GM23338 (cell line): ENCODE data around the gene PHRF1. TPM values are rescaled to one million over a fixed set of nuclear protein-coding genes. Genes with fewer than 3 reads are reported as not detected.

Source experiments
- CREB1 ChIP-seq: fragments of 250-450 bp; sonication (Bioruptor Pico); IDR thresholded peaks from 2 replicates; pipeline ENCODE4 v1.5.0; 2020; ENCODE audit warnings: low read depth, mild to moderate bottlenecking, moderate library complexity
- EZH2 ChIP-seq: fragments of 200-600 bp; sonication (generic); IDR thresholded peaks from one replicate; pipeline ENCODE4 v1.8.0; 2017; ENCODE audit warnings: antibody characterized with exemption, mild to moderate bottlenecking, low read depth; ENCODE audit not compliant: unreplicated experiment
- JUNB ChIP-seq: IDR thresholded peaks from one replicate; pipeline ENCODE4 v1.6.1; 2016; ENCODE audit warnings: antibody characterized with exemption; ENCODE audit not compliant: unreplicated experiment
- POLR2AphosphoS5 ChIP-seq: IDR thresholded peaks from 2 replicates; pipeline ENCODE4 v1.6.1; 2016; ENCODE audit warnings: antibody characterized with exemption, low read depth
- REST ChIP-seq: IDR thresholded peaks from one replicate; pipeline ENCODE4 v1.6.1; 2018; ENCODE audit warnings: antibody characterized with exemption; ENCODE audit not compliant: unreplicated experiment
- ZNF114 ChIP-seq: fragments of 250-450 bp; sonication (Bioruptor Pico); IDR thresholded peaks from 2 replicates; pipeline ENCODE4 v1.5.0; 2020; ENCODE audit warnings: mild to moderate bottlenecking, moderate library complexity
- polyA plus RNA-seq: library from polyadenylated mRNA; unstranded; fragments of >200 nt; fragmentation: Nextera tagmentation; extraction: Ambion mirVana; gene quantifications from 2 replicates; pipeline ENCODE4 v1.2.1, GENCODE V29; 2016
- total RNA-seq: library from RNA; depleted of rRNA; stranded (reverse); fragments of >200 nt; shearing (Covaris generic); gene quantifications from 2 replicates; pipeline ENCODE4 v1.2.3, GENCODE V29; 2014
- TF ChIP-seq, protein P1 (sequence below): fragments of 250-450 bp; sonication (Bioruptor Pico); IDR thresholded peaks from 2 replicates; pipeline ENCODE4 v1.5.0; 2020; ENCODE audit warnings: mild to moderate bottlenecking, moderate library complexity

Gene PHRF1
- total and polyA plus RNA-seq, 2 experiments from 2014 or later: 11.0 to 45.9 TPM

- TF ChIP-seq, protein P1, sequence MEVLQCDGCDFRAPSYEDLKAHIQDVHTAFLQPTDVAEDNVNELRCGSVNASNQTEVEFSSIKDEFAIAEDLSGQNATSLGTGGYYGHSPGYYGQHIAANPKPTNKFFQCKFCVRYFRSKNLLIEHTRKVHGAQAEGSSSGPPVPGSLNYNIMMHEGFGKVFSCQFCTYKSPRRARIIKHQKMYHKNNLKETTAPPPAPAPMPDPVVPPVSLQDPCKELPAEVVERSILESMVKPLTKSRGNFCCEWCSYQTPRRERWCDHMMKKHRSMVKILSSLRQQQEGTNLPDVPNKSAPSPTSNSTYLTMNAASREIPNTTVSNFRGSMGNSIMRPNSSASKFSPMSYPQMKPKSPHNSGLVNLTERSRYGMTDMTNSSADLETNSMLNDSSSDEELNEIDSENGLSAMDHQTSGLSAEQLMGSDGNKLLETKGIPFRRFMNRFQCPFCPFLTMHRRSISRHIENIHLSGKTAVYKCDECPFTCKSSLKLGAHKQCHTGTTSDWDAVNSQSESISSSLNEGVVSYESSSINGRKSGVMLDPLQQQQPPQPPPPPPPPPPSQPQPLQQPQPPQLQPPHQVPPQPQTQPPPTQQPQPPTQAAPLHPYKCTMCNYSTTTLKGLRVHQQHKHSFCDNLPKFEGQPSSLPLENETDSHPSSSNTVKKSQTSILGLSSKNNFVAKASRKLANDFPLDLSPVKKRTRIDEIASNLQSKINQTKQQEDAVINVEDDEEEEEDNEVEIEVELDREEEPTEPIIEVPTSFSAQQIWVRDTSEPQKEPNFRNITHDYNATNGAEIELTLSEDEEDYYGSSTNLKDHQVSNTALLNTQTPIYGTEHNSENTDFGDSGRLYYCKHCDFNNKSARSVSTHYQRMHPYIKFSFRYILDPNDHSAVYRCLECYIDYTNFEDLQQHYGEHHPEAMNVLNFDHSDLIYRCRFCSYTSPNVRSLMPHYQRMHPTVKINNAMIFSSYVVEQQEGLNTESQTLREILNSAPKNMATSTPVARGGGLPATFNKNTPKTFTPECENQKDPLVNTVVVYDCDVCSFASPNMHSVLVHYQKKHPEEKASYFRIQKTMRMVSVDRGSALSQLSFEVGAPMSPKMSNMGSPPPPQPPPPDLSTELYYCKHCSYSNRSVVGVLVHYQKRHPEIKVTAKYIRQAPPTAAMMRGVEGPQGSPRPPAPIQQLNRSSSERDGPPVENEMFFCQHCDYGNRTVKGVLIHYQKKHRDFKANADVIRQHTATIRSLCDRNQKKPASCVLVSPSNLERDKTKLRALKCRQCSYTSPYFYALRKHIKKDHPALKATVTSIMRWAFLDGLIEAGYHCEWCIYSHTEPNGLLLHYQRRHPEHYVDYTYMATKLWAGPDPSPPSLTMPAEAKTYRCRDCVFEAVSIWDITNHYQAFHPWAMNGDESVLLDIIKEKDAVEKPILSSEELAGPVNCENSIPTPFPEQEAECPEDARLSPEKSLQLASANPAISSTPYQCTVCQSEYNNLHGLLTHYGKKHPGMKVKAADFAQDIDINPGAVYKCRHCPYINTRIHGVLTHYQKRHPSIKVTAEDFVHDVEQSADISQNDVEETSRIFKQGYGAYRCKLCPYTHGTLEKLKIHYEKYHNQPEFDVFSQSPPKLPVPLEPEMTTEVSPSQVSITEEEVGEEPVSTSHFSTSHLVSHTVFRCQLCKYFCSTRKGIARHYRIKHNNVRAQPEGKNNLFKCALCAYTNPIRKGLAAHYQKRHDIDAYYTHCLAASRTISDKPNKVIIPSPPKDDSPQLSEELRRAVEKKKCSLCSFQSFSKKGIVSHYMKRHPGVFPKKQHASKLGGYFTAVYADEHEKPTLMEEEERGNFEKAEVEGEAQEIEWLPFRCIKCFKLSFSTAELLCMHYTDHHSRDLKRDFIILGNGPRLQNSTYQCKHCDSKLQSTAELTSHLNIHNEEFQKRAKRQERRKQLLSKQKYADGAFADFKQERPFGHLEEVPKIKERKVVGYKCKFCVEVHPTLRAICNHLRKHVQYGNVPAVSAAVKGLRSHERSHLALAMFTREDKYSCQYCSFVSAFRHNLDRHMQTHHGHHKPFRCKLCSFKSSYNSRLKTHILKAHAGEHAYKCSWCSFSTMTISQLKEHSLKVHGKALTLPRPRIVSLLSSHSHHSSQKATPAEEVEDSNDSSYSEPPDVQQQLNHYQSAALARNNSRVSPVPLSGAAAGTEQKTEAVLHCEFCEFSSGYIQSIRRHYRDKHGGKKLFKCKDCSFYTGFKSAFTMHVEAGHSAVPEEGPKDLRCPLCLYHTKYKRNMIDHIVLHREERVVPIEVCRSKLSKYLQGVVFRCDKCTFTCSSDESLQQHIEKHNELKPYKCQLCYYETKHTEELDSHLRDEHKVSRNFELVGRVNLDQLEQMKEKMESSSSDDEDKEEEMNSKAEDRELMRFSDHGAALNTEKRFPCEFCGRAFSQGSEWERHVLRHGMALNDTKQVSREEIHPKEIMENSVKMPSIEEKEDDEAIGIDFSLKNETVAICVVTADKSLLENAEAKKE (CRISPR knock-in tag): no peak
- TF ChIP-seq EZH2 (no peak), CREB1 (CRISPR knock-in tag) (no peak), POLR2AphosphoS5 (no peak), JUNB (no peak), REST (no peak), ZNF114 (CRISPR knock-in tag) (no peak)
Measured at GRCh38 chr11:528815-529727, 47.2 kb upstream of the PHRF1 start (continued).
